GM21576 (cell line): Measurements from ENCODE around the gene RIC8B.
A peak's percentile ranks its signal among the peaks of the same experiment; 100 is the strongest.

Experiments used
- ATAC-seq: cut with Tn5 transposase; IDR thresholded peaks from one replicate; pipeline ENCODE4 v1.9.1; 2021; ENCODE audit warnings: mild to moderate bottlenecking, moderate library complexity; ENCODE audit not compliant: unreplicated experiment

Gene RIC8B

DNA sequence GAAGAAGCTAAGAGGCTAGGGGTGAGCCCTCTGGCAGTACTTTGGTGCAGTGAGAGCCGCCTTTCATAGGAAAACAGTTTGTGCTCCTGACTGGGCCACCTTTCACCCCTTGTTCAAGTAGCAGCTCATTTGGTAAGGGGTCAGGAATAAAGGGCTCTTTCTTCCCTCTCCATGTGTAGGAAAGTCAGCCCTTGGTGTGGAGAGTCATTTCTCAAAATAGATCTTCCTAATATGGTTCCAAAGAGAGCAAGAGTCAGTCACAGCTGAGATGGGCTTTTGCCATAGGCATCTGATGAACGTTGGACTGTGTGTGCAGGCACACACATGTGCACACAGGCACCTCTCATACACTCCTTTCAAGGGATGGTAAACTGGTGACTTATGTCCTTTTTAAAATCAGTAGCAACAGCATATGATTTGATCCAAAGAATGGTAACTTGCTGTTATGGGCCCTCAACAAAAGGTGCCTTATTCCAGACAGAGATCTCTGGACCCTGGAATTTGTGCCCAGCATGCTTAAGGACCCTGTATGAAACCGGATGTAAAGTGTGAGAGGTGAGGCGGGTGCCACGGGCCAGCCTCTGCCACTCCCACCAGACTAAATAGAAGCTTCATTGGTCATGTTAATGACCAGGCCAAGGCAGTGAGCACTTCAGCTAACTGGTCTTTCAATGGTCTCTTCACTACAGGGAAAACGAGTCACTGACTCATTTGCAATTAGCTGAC lies 16.7 kb upstream of the RIC8B start:
- ATAC-seq = no peak

- ATAC-seq = no peak
These were observed 16.0 kb upstream of the RIC8B start for GRCh38 chr12:106758349-106759110.

DNA sequence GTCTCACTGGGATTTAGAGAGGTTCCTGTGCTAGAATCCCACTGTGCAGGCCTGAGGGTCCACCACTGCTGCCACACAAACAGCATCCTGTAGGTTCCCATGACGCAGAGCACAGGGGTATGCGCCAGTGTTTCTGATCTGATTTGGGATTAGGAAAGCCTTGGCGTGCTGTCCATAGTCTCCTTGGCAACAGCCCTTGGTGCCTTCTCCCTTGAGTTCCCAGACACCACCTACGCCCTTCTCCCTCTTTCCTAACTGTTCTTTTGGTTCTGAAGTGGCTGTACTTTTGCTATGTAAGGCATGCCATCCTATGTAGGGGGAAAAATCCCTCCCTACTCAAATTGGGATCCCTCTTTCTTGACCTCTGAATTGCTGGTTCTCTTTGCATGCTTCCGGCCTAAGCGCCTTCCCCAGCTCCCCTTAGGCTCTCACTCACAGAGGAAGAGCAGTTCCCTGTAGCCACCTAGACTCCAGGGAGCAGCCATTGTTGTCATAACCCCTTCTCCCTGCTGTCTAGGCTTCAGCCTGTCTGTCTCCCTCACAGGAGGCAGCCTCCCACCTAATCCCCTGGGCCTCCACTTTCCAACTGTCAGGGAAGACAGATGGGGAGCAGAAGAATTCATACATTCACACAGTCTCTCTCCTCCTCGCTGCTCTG lies 14.8 kb upstream of the RIC8B start:
- ATAC-seq = no peak

DNA sequence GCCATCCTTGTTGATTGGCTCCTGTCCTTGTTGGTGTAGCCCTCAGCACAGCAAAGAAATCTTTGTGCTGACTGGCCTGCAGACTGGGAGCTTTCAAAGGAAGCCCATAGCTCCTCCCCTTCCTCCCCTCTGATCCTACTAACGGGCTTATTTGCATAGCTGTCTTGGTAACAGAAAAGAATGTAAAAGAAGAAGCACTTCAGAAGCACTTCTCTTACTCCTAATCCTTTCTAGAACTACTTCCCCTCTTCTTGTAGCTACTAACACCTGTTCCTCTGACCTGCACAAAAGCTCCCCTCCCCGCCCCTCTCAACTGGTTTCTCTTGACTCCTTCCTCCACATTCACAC lies 14.3 kb upstream of the RIC8B start:
- ATAC-seq = peak; percentile 99

DNA sequence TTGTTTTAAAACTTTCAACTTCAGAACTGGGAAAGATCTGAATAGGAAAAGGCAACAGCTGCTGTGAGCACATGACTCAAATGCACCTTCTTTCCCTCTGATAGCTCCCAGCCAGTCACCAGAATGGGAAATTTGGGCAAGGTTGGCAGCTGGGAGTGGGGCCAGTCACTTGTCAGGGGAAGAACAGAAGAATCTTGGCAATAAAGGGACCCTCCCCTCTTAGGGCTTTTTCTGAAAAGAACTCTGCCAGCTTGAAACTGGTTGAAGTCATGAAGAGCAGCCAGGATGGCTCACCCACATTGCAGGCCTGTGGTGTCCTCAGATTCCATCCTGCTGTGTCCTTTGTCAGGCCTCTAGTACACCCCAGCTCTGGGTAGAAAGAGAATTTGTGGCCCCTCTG lies 10.3 kb upstream of the RIC8B start:
- no peak for ATAC-seq

- ATAC-seq = no peak
These were observed 9.7 kb upstream of the RIC8B start for GRCh38 chr12:106764738-106765137.

DNA sequence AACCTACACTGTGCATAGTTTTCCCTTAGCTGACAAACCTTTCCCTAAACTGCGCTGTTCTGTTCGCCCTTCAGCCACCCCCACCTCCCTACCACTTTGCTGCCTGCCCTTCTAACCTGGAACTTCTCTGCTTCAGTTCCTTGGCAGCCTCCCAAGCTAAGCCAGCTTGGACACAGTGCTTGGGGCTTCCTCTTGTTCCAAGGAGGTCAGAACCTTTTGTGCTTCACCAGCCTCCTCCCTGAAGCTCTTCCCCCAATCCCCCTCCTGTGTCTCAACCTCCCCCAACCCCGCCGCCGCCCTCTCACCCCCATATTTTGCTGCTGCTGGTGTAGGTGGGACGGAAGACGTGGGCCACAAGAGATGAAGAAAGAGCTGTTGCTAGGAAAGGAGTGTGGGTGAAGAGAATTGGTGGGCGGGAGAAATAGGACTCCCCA lies 8.1 kb upstream of the RIC8B start:
- ATAC-seq = no peak

- ATAC-seq = no peak
These were observed 7.3 kb upstream of the RIC8B start for GRCh38 chr12:106767206-106767605.

- ATAC-seq = no peak
These were observed 6.3 kb upstream of the RIC8B start for GRCh38 chr12:106767954-106768822.

GRCh38 chr12:106769078-106769477 lies 5.4 kb upstream of the RIC8B start:
- ATAC-seq = no peak

- ATAC-seq = no peak
These were observed 4.9 kb upstream of the RIC8B start for GRCh38 chr12:106769546-106769945.

- no peak for ATAC-seq
These were observed 3.1 kb upstream of the RIC8B start for GRCh38 chr12:106771425-106771824.

GRCh38 chr12:106773286-106774004 lies 1.0 kb upstream of the RIC8B start:
- no peak for ATAC-seq

- peak; percentile 5 for ATAC-seq
These were observed 484 bp downstream of the RIC8B start for GRCh38 chr12:106774808-106775524.

GRCh38 chr12:106776897-106777296 lies 2.4 kb downstream of the RIC8B start:
- ATAC-seq = no peak

GRCh38 chr12:106780010-106780631 lies 5.6 kb downstream of the RIC8B start:
- ATAC-seq = no peak

- no peak for ATAC-seq
These were observed 8.1 kb downstream of the RIC8B start for GRCh38 chr12:106782619-106783018.

DNA sequence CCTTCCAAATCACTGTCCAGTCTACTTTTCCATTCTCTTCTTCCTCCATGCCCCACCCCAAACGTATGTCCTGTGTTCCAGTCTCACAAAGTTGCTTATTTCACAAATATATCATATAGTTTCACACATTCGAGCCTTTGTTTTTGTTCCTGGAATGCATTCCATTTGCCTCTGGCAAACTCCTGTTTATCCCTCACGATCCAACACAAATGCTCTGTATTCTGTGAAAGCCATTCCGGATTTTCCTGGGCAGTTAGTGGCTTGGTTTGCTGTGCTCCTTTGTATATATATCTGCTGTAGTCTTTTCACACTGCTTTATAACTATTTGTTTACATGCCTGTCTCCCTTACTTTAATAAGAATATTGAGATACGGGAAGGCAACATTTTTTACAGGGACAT lies 9.0 kb downstream of the RIC8B start:
- ATAC-seq = no peak

- no peak for ATAC-seq
These were observed 15.5 kb downstream of the RIC8B start for GRCh38 chr12:106790020-106790419.
